NCI-H510A (cell line): Measurements from ENCODE around the gene HECTD4.
"Not testable (repeated sequence)": the region's sequence is repeated elsewhere in the genome, so short reads cannot be mapped to it uniquely, and the experiment has no call there.

Experiments
- DNase-seq: peaks from one replicate; lab custom pipeline; 2025; lab: John Stamatoyannopoulos, UW

Gene HECTD4

GRCh38 chr12:112407683-112408082 is 25.5 kb upstream of the HECTD4 start:
- not testable (repeated sequence) for DNase-seq

GRCh38 chr12:112406519-112407488 is 24.6 kb upstream of the HECTD4 start:
- DNase-seq, result no peak

- DNase-seq, result no peak
These were observed 19.8 kb upstream of the HECTD4 start for GRCh38 chr12:112401903-112402498.

GRCh38 chr12:112401054-112401453 is 18.8 kb upstream of the HECTD4 start:
- no peak for DNase-seq

- DNase-seq, result no peak
These were observed 11.1 kb upstream of the HECTD4 start for GRCh38 chr12:112393328-112393727.

- DNase-seq, result not testable (repeated sequence)
These were observed 7.9 kb upstream of the HECTD4 start for GRCh38 chr12:112389922-112390654.

GRCh38 chr12:112389228-112389627 is 7.0 kb upstream of the HECTD4 start:
- no peak for DNase-seq

- no peak for DNase-seq
These were observed 4.5 kb upstream of the HECTD4 start for GRCh38 chr12:112386726-112387125.

- DNase-seq, result no peak
These were observed 635 bp upstream of the HECTD4 start for GRCh38 chr12:112382866-112383265.

GRCh38 chr12:112381406-112381882 is 787 bp downstream of the HECTD4 start:
- DNase-seq, result no peak

GRCh38 chr12:112380663-112381405 is 1.4 kb downstream of the HECTD4 start:
- no peak for DNase-seq

- DNase-seq, result no peak
These were observed 7.1 kb downstream of the HECTD4 start for GRCh38 chr12:112375105-112375504.

- DNase-seq, result no peak
These were observed 8.0 kb downstream of the HECTD4 start for GRCh38 chr12:112374166-112374740.

GRCh38 chr12:112370868-112371510 is 11.2 kb downstream of the HECTD4 start:
- DNase-seq, result no peak

GRCh38 chr12:112370199-112370598 is 12.0 kb downstream of the HECTD4 start:
- DNase-seq, result no peak

- DNase-seq, result no peak
These were observed 13.4 kb downstream of the HECTD4 start for GRCh38 chr12:112368856-112369255.

- no peak for DNase-seq
These were observed 14.3 kb downstream of the HECTD4 start for GRCh38 chr12:112367965-112368364.

- DNase-seq, result no peak
These were observed 19.9 kb downstream of the HECTD4 start for GRCh38 chr12:112362310-112362709.

- DNase-seq, result no peak
These were observed 21.0 kb downstream of the HECTD4 start for GRCh38 chr12:112361271-112361670.

GRCh38 chr12:112359290-112359689 is 22.9 kb downstream of the HECTD4 start:
- no peak for DNase-seq

- no peak for DNase-seq
These were observed 25.0 kb downstream of the HECTD4 start for GRCh38 chr12:112357214-112357613.
